HG02571 (cell line): ENCODE measurements around the gene EEF1AKMT3.

Experiments used
- ATAC-seq: cut with Tn5 transposase; IDR thresholded peaks from one replicate; pipeline ENCODE4 v1.9.1; 2021; ENCODE audit warnings: mild to moderate bottlenecking, moderate library complexity; ENCODE audit not compliant: unreplicated experiment

Gene EEF1AKMT3

DNA sequence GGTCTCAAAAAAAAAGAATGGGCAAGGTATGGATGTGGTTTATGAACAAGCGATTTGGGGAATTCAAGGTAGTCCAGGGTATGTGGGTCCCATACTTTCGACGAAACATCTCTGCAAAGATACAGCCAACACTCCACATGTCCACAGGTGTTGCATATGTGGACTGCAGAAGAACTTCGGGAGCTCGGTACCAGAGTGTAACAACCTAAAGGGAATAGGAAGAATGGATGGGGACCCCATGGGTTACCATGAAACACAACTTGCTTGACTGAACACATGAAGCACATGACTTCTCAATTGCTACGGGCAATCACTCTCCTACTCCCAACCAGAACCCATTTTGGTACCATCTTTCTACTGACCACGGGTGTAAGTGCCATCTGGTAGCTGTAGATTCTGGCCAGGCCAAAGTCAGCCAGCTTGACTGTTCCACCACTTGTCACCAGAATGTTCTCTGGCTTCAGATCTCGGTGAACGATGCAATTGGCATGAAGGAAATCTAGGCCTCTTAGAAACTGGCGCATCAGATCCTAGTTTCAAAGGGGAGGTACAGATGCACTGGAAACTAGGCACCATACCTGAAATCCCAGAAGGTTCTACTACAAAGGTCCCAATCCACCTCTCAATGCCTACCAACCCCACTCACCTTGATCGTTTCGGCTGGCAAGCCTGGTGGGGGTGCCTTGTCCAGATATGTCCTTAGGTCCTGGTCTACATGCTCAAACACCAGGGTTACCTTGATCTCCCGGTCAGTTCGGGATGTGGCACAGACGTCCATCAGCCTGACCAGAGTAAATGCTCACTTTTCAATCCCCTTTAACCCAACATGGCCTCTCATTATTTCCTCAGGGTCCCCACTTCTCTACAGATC, 21.6 kb upstream of the EEF1AKMT3 start:
- no peak for ATAC-seq

DNA sequence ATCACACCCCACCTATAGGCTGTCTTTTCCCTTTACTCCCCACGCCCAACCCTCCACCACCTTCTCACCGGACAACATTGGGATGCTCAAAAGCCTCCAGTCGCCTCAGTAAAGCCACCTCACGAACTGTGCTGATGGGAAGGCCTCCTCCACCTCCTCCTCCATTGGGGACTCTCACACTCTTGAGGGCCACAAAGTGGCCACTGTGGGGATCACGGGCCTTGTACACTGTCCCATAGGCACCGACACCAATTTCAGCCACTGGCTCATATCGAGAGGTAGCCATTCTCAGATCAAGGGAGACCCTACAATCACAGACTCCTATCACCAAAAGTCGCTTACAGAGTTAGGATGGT, 21.0 kb upstream of the EEF1AKMT3 start:
- ATAC-seq, result no peak

DNA sequence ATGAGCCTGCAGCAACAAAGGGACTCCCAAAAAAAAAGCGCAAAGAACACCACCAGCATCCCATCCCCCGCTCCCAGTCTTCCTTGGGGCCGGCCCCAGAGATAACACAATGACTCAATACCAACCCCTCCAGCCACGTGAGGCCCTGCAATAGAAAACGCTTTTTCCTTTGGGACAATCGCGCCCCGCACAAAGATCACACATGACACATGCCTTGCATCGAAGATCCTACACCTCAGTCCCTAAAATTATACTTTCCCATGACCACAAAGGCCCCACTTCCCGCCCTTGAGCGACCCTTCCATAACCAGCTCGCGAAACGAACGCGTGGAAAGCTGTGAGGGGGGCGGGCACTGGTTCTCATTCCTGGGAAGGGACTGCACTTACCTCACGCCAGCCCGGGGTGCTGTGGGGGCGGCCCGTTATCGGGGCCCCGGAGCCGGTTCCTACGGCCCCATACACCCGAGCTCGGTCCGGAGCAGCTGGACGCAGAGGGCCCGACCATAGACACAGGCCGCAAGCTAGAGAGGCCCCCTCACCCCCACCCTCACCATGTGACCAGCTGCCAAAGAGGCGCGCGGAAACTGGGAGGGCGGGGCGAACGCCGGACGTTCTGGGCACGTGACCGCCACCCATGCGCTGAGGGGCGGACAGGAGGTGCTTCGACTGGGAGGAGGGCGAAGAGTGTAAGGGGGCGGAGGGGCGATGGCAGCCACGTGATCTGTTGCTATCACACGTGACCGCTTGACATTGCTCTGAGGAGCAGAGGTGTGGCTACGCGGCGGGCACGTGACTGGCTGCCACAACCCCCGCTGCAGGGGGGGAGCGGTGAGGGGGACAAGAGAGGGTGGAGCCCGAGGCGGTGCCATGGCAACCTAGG, 20.4 kb upstream of the EEF1AKMT3 start, which contains the start of gene CDK4:
Gene CDK4 (minus strand): TSS at position 523 of the 880 bp plus-strand sequence. CDS start 593 bp downstream, outside the sequence.
- ATAC-seq, result peak; percentile 65

DNA sequence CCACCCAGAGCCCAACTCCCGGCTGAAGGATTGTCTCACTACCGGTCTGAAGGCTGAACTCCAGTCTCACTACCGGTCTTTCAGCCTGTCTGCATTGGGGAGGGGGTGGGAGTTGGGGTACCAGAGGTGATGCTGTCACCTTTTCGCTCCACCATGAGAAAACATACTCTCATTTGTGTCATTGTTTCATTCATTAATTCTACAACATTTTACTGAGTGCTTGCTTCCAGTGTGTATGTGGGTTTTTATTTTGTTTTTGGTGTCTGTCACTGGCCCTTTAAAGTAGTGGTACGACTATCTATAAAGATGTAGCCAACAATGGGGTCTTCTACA, 19.8 kb upstream of the EEF1AKMT3 start:
- ATAC-seq, result no peak

- no peak for ATAC-seq
Measured at GRCh38 chr12:57753756-57754337, 18.6 kb upstream of the EEF1AKMT3 start.

- peak; percentile 35 for ATAC-seq
Measured at GRCh38 chr12:57754411-57755193, 17.8 kb upstream of the EEF1AKMT3 start, which contains the start of gene MARCHF9. Gene MARCHF9 (plus strand): TSS chr12:57755103. CDS start chr12:57755529, 426 bp downstream.

DNA sequence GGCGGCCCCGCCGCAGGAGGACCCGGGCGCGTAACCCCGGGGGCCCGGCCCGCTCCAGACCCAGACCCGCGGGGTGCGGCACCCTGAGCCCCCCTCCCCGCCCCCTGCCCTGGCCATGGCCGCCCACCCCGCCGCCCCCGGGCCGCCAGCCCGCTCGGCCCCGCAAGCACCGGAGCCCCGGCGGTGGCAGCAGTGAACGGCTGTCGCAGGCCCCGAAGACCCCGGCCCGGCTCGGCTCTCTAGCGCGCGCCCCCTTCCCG, 17.3 kb upstream of the EEF1AKMT3 start:
- ATAC-seq, result no peak

- no peak for ATAC-seq
Measured at GRCh38 chr12:57755454-57756372, 16.7 kb upstream of the EEF1AKMT3 start.

- ATAC-seq, result no peak
Measured at GRCh38 chr12:57756406-57757341, 15.7 kb upstream of the EEF1AKMT3 start.

GRCh38 chr12:57757771-57758170, 14.6 kb upstream of the EEF1AKMT3 start:
- ATAC-seq, result no peak

DNA sequence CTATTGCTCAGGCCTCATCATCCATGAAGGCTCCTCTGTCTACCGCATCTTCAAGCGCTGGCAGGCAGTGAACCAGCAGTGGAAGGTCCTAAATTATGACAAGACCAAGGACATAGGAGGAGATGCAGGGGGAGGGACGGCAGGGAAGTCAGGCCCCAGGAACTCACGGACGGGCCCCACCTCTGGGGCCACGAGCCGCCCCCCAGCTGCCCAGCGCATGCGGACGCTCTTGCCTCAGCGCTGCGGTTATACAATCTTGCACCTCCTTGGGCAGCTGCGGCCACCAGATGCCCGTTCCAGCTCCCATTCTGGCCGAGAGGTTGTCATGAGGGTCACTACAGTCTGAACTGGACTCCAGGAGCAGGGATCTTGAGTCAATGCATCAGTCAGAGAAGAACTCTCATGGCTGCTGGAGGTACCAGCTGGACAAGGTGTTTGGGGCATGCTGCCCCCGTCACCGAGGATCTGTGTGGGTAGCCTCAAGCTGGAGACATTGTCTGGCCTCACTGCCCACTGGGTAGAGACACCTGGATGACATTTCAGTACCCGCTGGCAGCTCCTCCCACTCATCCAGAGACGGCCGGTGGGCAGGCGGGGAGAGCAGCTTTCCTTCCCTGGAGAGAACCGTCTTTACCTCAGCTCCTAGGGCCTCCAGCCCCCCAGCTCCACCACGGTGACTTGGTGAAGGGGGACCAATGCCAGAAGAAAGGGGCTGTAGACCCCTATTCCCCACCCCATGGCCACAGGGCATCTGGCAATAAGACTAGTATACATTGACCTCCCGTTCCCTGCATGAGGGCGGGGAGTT, 13.7 kb upstream of the EEF1AKMT3 start:
- no peak for ATAC-seq

GRCh38 chr12:57759360-57759980, 12.9 kb upstream of the EEF1AKMT3 start:
- no peak for ATAC-seq

GRCh38 chr12:57760347-57760982, 11.9 kb upstream of the EEF1AKMT3 start:
- no peak for ATAC-seq

DNA sequence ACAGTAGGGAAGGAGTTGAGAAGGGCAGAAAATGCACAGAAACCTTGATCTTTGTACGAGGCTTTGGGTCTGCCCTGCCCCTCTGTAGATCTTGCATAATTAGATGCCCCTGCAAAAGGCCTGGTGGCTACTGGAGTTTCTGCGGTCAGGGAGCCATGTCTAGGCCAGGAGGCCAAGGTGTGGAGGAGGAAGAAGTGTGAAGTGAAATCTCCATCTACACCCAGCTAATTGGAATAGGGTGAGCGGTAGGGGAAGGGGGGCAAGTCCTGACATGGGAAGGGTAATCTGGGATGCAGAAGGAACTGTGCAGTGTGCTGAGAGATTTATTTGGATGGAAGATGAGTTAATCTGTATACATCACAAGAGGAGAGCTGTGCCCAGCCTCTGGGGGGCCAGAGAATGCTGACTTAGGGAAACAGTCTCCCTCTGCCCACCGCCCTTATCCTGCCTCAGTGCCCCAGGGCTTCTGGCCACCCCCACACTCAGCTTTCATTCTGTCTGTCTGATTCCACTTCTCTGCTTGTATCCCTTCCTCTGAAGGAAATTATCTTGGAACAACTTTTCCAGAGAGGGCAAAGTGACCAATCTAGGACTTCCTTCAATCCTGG, 10.9 kb upstream of the EEF1AKMT3 start:
- no peak for ATAC-seq

DNA sequence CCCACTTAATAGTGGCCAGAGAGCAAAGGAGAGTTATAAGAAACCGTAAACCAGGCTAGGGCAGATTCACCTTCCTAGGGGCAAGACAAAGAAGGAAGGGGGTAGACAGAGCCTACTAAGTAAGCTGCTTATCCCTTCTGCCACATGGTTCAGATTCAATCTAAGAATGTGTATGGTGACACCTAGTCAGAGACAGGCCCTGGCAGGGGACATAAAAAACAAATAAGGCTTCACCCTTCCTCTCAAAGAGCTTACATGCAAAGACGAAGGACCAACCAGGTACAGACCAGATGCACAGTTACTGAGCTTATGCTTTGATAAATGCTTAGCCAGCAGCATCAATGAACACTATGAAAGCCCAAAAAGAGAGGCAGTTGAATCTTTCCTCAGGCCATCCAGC, 10.0 kb upstream of the EEF1AKMT3 start:
- no peak for ATAC-seq

DNA sequence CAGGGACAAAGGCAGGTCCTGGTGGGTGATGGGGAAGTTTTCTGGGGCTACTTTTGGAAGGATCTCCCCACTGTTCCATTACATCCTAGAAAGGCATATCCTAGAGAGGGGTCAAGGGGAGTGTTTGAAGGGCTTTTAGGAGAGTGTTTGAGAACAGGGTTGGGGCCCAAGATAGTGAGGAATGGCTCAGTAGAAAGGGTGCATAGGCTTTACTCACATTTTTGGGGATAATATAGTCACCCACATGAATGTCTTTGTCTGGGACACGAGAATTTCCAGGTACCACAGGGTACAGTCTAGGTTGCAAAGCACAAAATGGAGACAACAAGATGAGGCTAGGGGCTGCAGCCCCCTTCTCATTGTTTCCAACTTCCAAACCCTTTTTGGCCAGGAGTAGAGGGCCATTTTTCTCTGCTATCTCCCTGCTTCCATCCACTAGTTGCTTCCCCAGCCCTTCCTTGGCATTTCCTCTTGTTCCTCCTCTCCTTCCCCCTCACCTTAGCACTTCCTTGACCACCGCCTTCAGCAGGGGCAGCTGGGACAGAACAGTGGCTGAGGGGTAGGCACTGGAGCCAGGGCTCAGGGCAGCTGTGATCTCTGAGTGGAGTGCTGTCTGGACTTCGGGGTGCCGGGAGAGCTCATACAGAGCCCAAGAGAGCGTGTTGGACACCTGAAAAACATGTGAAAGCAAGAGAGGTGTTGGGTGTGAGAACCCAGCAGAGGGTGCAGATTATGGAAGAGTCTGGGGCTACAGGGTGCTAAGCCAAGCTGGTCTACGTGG, 8.3 kb upstream of the EEF1AKMT3 start:
- no peak for ATAC-seq
